Activated T-helper 2 cell treated with anti-CD3 and anti-CD28 coated beads, Interferon-gamma antibody, Interleukin-2, Interleukin-4, amounts not matched to agents 10 μg/mL and 5 μg/mL and 100 μg/mL, durations not matched to agents 14 hours and 24 hours and 36 hours (primary cell): ENCODE results near the gene DERA. TPM values are rescaled to one million over a fixed set of nuclear protein-coding genes. Genes with fewer than 3 reads are reported as not detected.

Source experiments
- DNase-seq: peaks from one replicate; pipeline ENCODE4 v3.0.0; 2021; ENCODE audit warnings: low spot score
- H3K27ac Mint-ChIP-seq: one replicate; pipeline ENCODE4 v1.8.0; 2021; ENCODE audit warnings: mixed read lengths
- H3K27me3 Mint-ChIP-seq: one replicate; pipeline ENCODE4 v1.8.0; 2021; ENCODE audit warnings: low read depth, mixed read lengths
- H3K36me3 Mint-ChIP-seq: one replicate; pipeline ENCODE4 v1.8.0; 2021; ENCODE audit warnings: low read depth, mixed read lengths
- H3K4me1 Mint-ChIP-seq: one replicate; pipeline ENCODE4 v1.8.0; 2021; ENCODE audit warnings: low read depth, mixed read lengths
- H3K4me3 Mint-ChIP-seq: one replicate; pipeline ENCODE4 v1.8.0; 2021; ENCODE audit warnings: low read depth, mild to moderate bottlenecking, moderate library complexity, mixed read lengths
- H3K9me3 Mint-ChIP-seq: one replicate; pipeline ENCODE4 v1.8.0; 2021; ENCODE audit warnings: mixed read lengths
- intact Hi-C: fragments of 100-400 bp; cut with micrococcal nuclease; formaldehyde crosslinking; loops from one replicate; pipeline ENCODE4 v1.15.1; 2023
- total RNA-seq: library from RNA; stranded (reverse); gene quantifications from 2 replicates; pipeline ENCODE4 v1.2.3, GENCODE V29; 2022

The DERA gene
- total RNA-seq, 1 donor from 2014 or later, result 21.4 TPM

- Mint-ChIP-seq H3K36me3 (no peaks in the 10 kb centered on the region), H3K9me3 (no peaks in the 10 kb centered on the region), H3K27me3 (no peaks in the 10 kb centered on the region), H3K27ac (no peak overlapping the region), H3K4me1 (no peaks in the 10 kb centered on the region), H3K4me3 (no peak overlapping the region)
- intact Hi-C loops, result no loop called here
- DNase-seq, result no peak
These were observed 165.9 kb downstream of the DERA start for GRCh38 chr12:16076970-16077522.

- Mint-ChIP-seq H3K4me3 (no peak overlapping the region), H3K4me1 (no peaks in the 10 kb centered on the region), H3K27ac (no peak overlapping the region), H3K36me3 (no peaks in the 10 kb centered on the region), H3K27me3 (no peaks in the 10 kb centered on the region), H3K9me3 (no peaks in the 10 kb centered on the region)
- no peak for DNase-seq
- intact Hi-C loops, result no loop called here
These were observed 175.3 kb downstream of the DERA start for GRCh38 chr12:16086462-16086861.

GRCh38 chr12:16086942-16087341, 175.8 kb downstream of the DERA start:
- intact Hi-C loops, result no loop called here
- no peak for DNase-seq
- Mint-ChIP-seq H3K4me1 (no peaks in the 10 kb centered on the region), H3K27me3 (no peaks in the 10 kb centered on the region), H3K36me3 (no peaks in the 10 kb centered on the region), H3K27ac (no peak overlapping the region), H3K9me3 (no peaks in the 10 kb centered on the region), H3K4me3 (no peak overlapping the region)

Other genes starting within 250 kb of the DERA start
- 2.7 and 2.8 TPM in 2 replicates for gene EPS8, start 121.9 kb upstream of the DERA start, total RNA-seq
- 144 TPM in 2 replicates for gene STRAP, start 28.9 kb upstream of the DERA start, total RNA-seq